Activated CD8-positive, alpha-beta memory T cell treated with anti-CD3 and anti-CD28 coated beads for 36 hours (primary cell): ENCODE results near the gene MAST2. TPM values are rescaled to one million over a fixed set of nuclear protein-coding genes. Genes with fewer than 3 reads are reported as not detected.
"Not testable (repeated sequence)": the region's sequence is repeated elsewhere in the genome, so short reads cannot be mapped to it uniquely, and the experiment has no call there.

Experiments used
- CTCF ChIA-PET: fragments of 350-600 bp; sonication (Branson Sonifier 250); formaldehyde crosslinking; loops from one replicate; lab custom pipeline; 2021; ENCODE audit warnings: antibody characterized with exemption; lab: Charles Lee
- POLR2A ChIA-PET: fragments of 350-600 bp; sonication (Branson Sonifier 250); formaldehyde crosslinking; loops from one replicate; lab custom pipeline; 2021; ENCODE audit warnings: antibody characterized with exemption; lab: Charles Lee
- total RNA-seq, 2 experiments: library from RNA; stranded (reverse); gene quantifications; one replicate each; pipeline ENCODE4 v1.2.3, GENCODE V29; 2021

Gene MAST2
- total RNA-seq, 2 experiments from 2014 or later, result 31.3 to 31.6 TPM

- CTCF ChIA-PET, result interaction anchor here (0.5 to 0.7 kb wide), 4 partner anchors 22 to 229 kb away, joined by 3 to 4 read pairs (median 4); no protein-coding TSS in a partner anchor
Observed at GRCh38 chr1:45803781-45804668, 613 bp downstream of the MAST2 start.

GRCh38 chr1:45804669-45804969, 1.2 kb downstream of the MAST2 start:
- ChIA-PET CTCF (interaction anchor here (0.5 to 0.7 kb wide), 4 partner anchors 22 to 229 kb away, joined by 3 to 4 read pairs (median 3); no protein-coding TSS in a partner anchor), POLR2A (no interaction called here)

More at GRCh38 chr1:45803781-45804668, 613 bp downstream of the MAST2 start:
- POLR2A ChIA-PET, result interaction anchor here (0.6 to 1.0 kb wide), 2 partner anchors 43 to 118 kb away, joined by 3 to 5 read pairs; partner anchors contain the start of gene GPBP1L1

GRCh38 chr1:45806129-45806528, 2.7 kb downstream of the MAST2 start:
- ChIA-PET CTCF (no interaction called here), POLR2A (no interaction called here)

- POLR2A ChIA-PET, result no interaction called here
- CTCF ChIA-PET, result no interaction called here
Observed at GRCh38 chr1:45809761-45810160, 6.3 kb downstream of the MAST2 start.

- ChIA-PET POLR2A (no interaction called here), CTCF (no interaction called here)
Observed at GRCh38 chr1:45814776-45815175, 11.4 kb downstream of the MAST2 start.

GRCh38 chr1:45815667-45816458, 12.5 kb downstream of the MAST2 start:
- ChIA-PET POLR2A (no interaction called here), CTCF (interaction anchor here (0.6 kb wide), 2 partner anchors 28 to 272 kb away, joined by 3 read pairs; no protein-coding TSS in a partner anchor)

GRCh38 chr1:45820173-45820572, 16.8 kb downstream of the MAST2 start:
- CTCF ChIA-PET, result no interaction called here
- POLR2A ChIA-PET, result no interaction called here

- CTCF ChIA-PET, result interaction anchor here (0.6 kb wide), 1 partner anchor 29 kb away, joined by 3 read pairs; no protein-coding TSS in a partner anchor
- POLR2A ChIA-PET, result no interaction called here
Observed at GRCh38 chr1:45820788-45821187, 17.4 kb downstream of the MAST2 start.

- POLR2A ChIA-PET, result no interaction called here
- CTCF ChIA-PET, result no interaction called here
Observed at GRCh38 chr1:45822644-45823043, 19.2 kb downstream of the MAST2 start.

- POLR2A ChIA-PET, result no interaction called here
- CTCF ChIA-PET, result no interaction called here
Observed at GRCh38 chr1:45824607-45825006, 21.2 kb downstream of the MAST2 start.

- CTCF ChIA-PET, result no interaction called here
- POLR2A ChIA-PET, result no interaction called here
Observed at GRCh38 chr1:45827256-45827655, 23.8 kb downstream of the MAST2 start.

GRCh38 chr1:45828841-45829240, 25.4 kb downstream of the MAST2 start:
- ChIA-PET POLR2A (no interaction called here), CTCF (no interaction called here)

GRCh38 chr1:45833361-45833760, 29.9 kb downstream of the MAST2 start:
- POLR2A ChIA-PET, result interaction anchor here (0.6 kb wide), 1 partner anchor 28 kb away, joined by 9 read pairs; no protein-coding TSS in a partner anchor
- CTCF ChIA-PET, result no interaction called here

- CTCF ChIA-PET, result no interaction called here
- POLR2A ChIA-PET, result no interaction called here
Observed at GRCh38 chr1:45834689-45835088, 31.3 kb downstream of the MAST2 start.

GRCh38 chr1:45836451-45836850, 33.0 kb downstream of the MAST2 start:
- CTCF ChIA-PET, result no interaction called here
- POLR2A ChIA-PET, result no interaction called here

- CTCF ChIA-PET, POLR2A ChIA-PET: not testable (repeated sequence)
Observed at GRCh38 chr1:45836861-45837260, 33.4 kb downstream of the MAST2 start.

GRCh38 chr1:45838322-45838721, 34.9 kb downstream of the MAST2 start:
- CTCF ChIA-PET, POLR2A ChIA-PET: not testable (repeated sequence)

- ChIA-PET POLR2A (no interaction called here), CTCF (no interaction called here)
Observed at GRCh38 chr1:45840704-45841103, 37.3 kb downstream of the MAST2 start.

GRCh38 chr1:45842786-45843185, 39.4 kb downstream of the MAST2 start:
- ChIA-PET CTCF (interaction anchor here (0.6 kb wide), 1 partner anchor 159 kb away, joined by 3 read pairs; no protein-coding TSS in a partner anchor), POLR2A (no interaction called here)

GRCh38 chr1:45843474-45843905, 40.1 kb downstream of the MAST2 start:
- ChIA-PET CTCF (interaction anchor here (0.6 kb wide), 1 partner anchor 28 kb away, joined by 3 read pairs; no protein-coding TSS in a partner anchor), POLR2A (interaction anchor here (0.7 to 1.1 kb wide), 2 partner anchors 36 to 43 kb away, joined by 3 to 4 read pairs; no protein-coding TSS in a partner anchor)
